Measurements from ENCODE around the gene ARID1B.

- TF ChIP-seq POLR2A (IDR thresholded peaks at IDR 0.05) (peak; percentile 97), EP300 (IDR thresholded peaks at IDR 0.05; ENCODE audit: low read depth) (no peak), POLR2AphosphoS5 (IDR thresholded peaks at IDR 0.05) (peak; percentile 96 to 97 (median 97))
- TF ChIP-seq, protein P1, sequence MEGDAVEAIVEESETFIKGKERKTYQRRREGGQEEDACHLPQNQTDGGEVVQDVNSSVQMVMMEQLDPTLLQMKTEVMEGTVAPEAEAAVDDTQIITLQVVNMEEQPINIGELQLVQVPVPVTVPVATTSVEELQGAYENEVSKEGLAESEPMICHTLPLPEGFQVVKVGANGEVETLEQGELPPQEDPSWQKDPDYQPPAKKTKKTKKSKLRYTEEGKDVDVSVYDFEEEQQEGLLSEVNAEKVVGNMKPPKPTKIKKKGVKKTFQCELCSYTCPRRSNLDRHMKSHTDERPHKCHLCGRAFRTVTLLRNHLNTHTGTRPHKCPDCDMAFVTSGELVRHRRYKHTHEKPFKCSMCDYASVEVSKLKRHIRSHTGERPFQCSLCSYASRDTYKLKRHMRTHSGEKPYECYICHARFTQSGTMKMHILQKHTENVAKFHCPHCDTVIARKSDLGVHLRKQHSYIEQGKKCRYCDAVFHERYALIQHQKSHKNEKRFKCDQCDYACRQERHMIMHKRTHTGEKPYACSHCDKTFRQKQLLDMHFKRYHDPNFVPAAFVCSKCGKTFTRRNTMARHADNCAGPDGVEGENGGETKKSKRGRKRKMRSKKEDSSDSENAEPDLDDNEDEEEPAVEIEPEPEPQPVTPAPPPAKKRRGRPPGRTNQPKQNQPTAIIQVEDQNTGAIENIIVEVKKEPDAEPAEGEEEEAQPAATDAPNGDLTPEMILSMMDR (IDR thresholded peaks at IDR 0.05) = peak; percentile 27 to 74 (median 43)
These were observed 244.3 kb downstream of the ARID1B start for GRCh38 chr6:157021344-157021992.

Data from transverse colon (tissue), 4 donors.